GM19035 (cell line): ENCODE results near the gene CCDC186.

Experiments
- ATAC-seq: cut with Tn5 transposase; IDR thresholded peaks from one replicate; pipeline ENCODE4 v1.9.1; 2021; ENCODE audit not compliant: unreplicated experiment

CCDC186 gene

GRCh38 chr10:114173921-114174694 lies at the start of gene CCDC186:
Gene CCDC186, minus strand, starts transcription at chr10:114174203. Its CDS starts 10,935 bp downstream, at chr10:114163268.
- ATAC-seq: peak; percentile 98

GRCh38 chr10:114223066-114223465 lies 49.1 kb upstream of the CCDC186 start:
- no peak for ATAC-seq

- ATAC-seq: no peak
These were observed 47.2 kb upstream of the CCDC186 start for GRCh38 chr10:114221235-114221634.

GRCh38 chr10:114220281-114220680 lies 46.3 kb upstream of the CCDC186 start:
- ATAC-seq: no peak

GRCh38 chr10:114215033-114215432 lies 41.0 kb upstream of the CCDC186 start:
- no peak for ATAC-seq

- no peak for ATAC-seq
These were observed 38.1 kb upstream of the CCDC186 start for GRCh38 chr10:114212153-114212552.

GRCh38 chr10:114208351-114208750 lies 34.3 kb upstream of the CCDC186 start:
- no peak for ATAC-seq

- no peak for ATAC-seq
These were observed 33.3 kb upstream of the CCDC186 start for GRCh38 chr10:114207349-114207748.

- ATAC-seq: no peak
These were observed 32.9 kb upstream of the CCDC186 start for GRCh38 chr10:114206902-114207301.

- ATAC-seq: no peak
These were observed 28.8 kb upstream of the CCDC186 start for GRCh38 chr10:114202812-114203211.

GRCh38 chr10:114199239-114199638 lies 25.2 kb upstream of the CCDC186 start:
- no peak for ATAC-seq

- peak; percentile 96 for ATAC-seq
These were observed 21.1 kb upstream of the CCDC186 start for GRCh38 chr10:114195079-114195478.

- no peak for ATAC-seq
These were observed 15.7 kb upstream of the CCDC186 start for GRCh38 chr10:114189700-114190099.

GRCh38 chr10:114188900-114189299 lies 14.9 kb upstream of the CCDC186 start:
- ATAC-seq: no peak

- no peak for ATAC-seq
These were observed 14.0 kb upstream of the CCDC186 start for GRCh38 chr10:114188001-114188400.

- ATAC-seq: no peak
These were observed 10.3 kb upstream of the CCDC186 start for GRCh38 chr10:114184276-114184675.

- no peak for ATAC-seq
These were observed 9.6 kb upstream of the CCDC186 start for GRCh38 chr10:114183563-114183962.

- no peak for ATAC-seq
These were observed 8.0 kb upstream of the CCDC186 start for GRCh38 chr10:114181971-114182370.

GRCh38 chr10:114180937-114181336 lies 6.9 kb upstream of the CCDC186 start:
- ATAC-seq: no peak

- ATAC-seq: no peak
These were observed 5.7 kb upstream of the CCDC186 start for GRCh38 chr10:114179747-114180146.

- no peak for ATAC-seq
These were observed 5.1 kb upstream of the CCDC186 start, which contains the start of gene TDRD1 for GRCh38 chr10:114179148-114179547. Gene TDRD1, plus strand, starts transcription at chr10:114179353. Its CDS starts 8,479 bp downstream, at chr10:114187832.

GRCh38 chr10:114176511-114176910 lies 2.5 kb upstream of the CCDC186 start:
- ATAC-seq: no peak

- ATAC-seq: no peak
These were observed 1.7 kb upstream of the CCDC186 start for GRCh38 chr10:114175667-114176066.
